HepG2 (cell line): ENCODE measurements around the gene RPLP2. TPM values are rescaled to one million over a fixed set of nuclear protein-coding genes. Genes with fewer than 3 reads are reported as not detected.
A peak's percentile ranks its signal among the peaks of the same experiment; 100 is the strongest.

ENCODE experiments used
- AGO2 ChIP-seq: fragments of 200-400 bp; formaldehyde crosslinking; optimal IDR thresholded peaks from 2 replicates; pipeline ENCODE3; 2017; ENCODE audit warnings: mild to moderate bottlenecking, low read depth, low read length, moderate library complexity
- CEBPB ChIP-seq: IDR thresholded peaks from 2 replicates; pipeline ENCODE4 v1.6.1; 2011; ENCODE audit warnings: low read depth, low read length, improper control_type of control experiment, borderline replicate concordance
- JUND ChIP-seq: sonication (generic); formaldehyde crosslinking; IDR thresholded peaks from 2 replicates; pipeline ENCODE4 v1.8.0; 2022; ENCODE audit warnings: mild to moderate bottlenecking, missing genetic modification reagents
- KAT7 ChIP-seq: IDR thresholded peaks from 2 replicates; pipeline ENCODE4 v1.6.1; 2018; ENCODE audit warnings: borderline replicate concordance, missing compliant biosample characterization
- MXD4 ChIP-seq: IDR thresholded peaks from 2 replicates; pipeline ENCODE4 v1.6.1; 2016; ENCODE audit warnings: mild to moderate bottlenecking, missing biosample characterization, missing genetic modification reagents
- POLR2A ChIP-seq, 2 experiments: IDR thresholded peaks; 2 replicates each; pipeline ENCODE4 v1.6.1; 2011; ENCODE audit warnings: low read depth in 2 of 2, low read length in 2 of 2, mild to moderate bottlenecking in 1 of 2, moderate library complexity in 1 of 2; ENCODE audit not compliant: insufficient read depth in 1 of 2
- POLR2G ChIP-seq: fragments of 200-400 bp; formaldehyde crosslinking; IDR thresholded peaks from 2 replicates; pipeline ENCODE4 v1.6.1; 2018; ENCODE audit warnings: mild to moderate bottlenecking, low read depth, low read length, moderate library complexity
- RBM22 ChIP-seq: fragments of 200-400 bp; formaldehyde crosslinking; optimal IDR thresholded peaks from 2 replicates; pipeline ENCODE3; 2017; ENCODE audit warnings: mild to moderate bottlenecking, low read length, moderate library complexity
- RBM39 ChIP-seq: fragments of 200-400 bp; formaldehyde crosslinking; IDR thresholded peaks from one replicate; pipeline ENCODE4 v1.6.1; 2018; ENCODE audit warnings: antibody characterized with exemption, mild to moderate bottlenecking, low read depth, low read length; ENCODE audit not compliant: poor library complexity, severe bottlenecking
- RERE ChIP-seq: IDR thresholded peaks from 2 replicates; pipeline ENCODE4 v1.6.1; 2016; ENCODE audit warnings: low read depth, missing genetic modification reagents, missing compliant biosample characterization
- SNAPC2 ChIP-seq: sonication (generic); formaldehyde crosslinking; IDR thresholded peaks from 2 replicates; pipeline ENCODE4 v1.8.1; 2022; ENCODE audit warnings: mild to moderate bottlenecking, missing genetic modification reagents
- SRF ChIP-seq: IDR thresholded peaks from 2 replicates; pipeline ENCODE4 v1.6.1; 2011; ENCODE audit warnings: mild to moderate bottlenecking, low read depth, low read length, moderate library complexity
- TBX2 ChIP-seq: sonication (generic); formaldehyde crosslinking; IDR thresholded peaks from 2 replicates; pipeline ENCODE4 v1.5.0; 2020; ENCODE audit warnings: missing genetic modification reagents, mild to moderate bottlenecking, borderline replicate concordance
- ZNF558 ChIP-seq: sonication (generic); formaldehyde crosslinking; IDR thresholded peaks from 2 replicates; pipeline ENCODE4 v1.9.0; 2022; ENCODE audit warnings: mild to moderate bottlenecking, missing genetic modification reagents, borderline replicate concordance
- ZNF639 ChIP-seq: conservative IDR thresholded peaks from 2 replicates; pipeline ENCODE4 v1.6.1; 2018; ENCODE audit warnings: missing genetic modification reagents
- ZNF670 ChIP-seq: sonication (generic); formaldehyde crosslinking; IDR thresholded peaks from 2 replicates; pipeline ENCODE4 v1.8.0; 2022; ENCODE audit warnings: mild to moderate bottlenecking, missing genetic modification reagents, borderline replicate concordance
- ZNF737 ChIP-seq: sonication (generic); formaldehyde crosslinking; IDR thresholded peaks from 2 replicates; pipeline ENCODE4 v1.5.0; 2020; ENCODE audit warnings: missing genetic modification reagents, mild to moderate bottlenecking, borderline replicate concordance
- polyA plus RNA-seq, 8 experiments: library from polyadenylated mRNA; depleted of rRNA in 3 of 8; stranded (reverse) in 7 of 8; unstranded in 1 of 8; fragments of >200 nt; fragmentation: Illumina TruSeq in 4 of 8; extraction: Trizol in 4 of 8; gene quantifications; 2 replicates each; pipeline versions ENCODE4 v1.2.1 to v1.2.3, GENCODE V29; 2011 to 2016; ENCODE audit warnings: low read depth in 4 of 8, missing spikeins in 1 of 8, mixed read lengths in 1 of 8; ENCODE audit not compliant: insufficient read depth in 1 of 8
- total RNA-seq, 5 experiments: library from RNA; depleted of rRNA; stranded (reverse); fragments of >200 nt; fragmentation: Illumina TruSeq; extraction: Trizol; gene quantifications; 2 replicates each; pipeline ENCODE4 v1.2.3, GENCODE V29; 2016; ENCODE audit warnings: low read depth in 1 of 5
- TF ChIP-seq, protein P1 (sequence below): sonication (generic); formaldehyde crosslinking; IDR thresholded peaks from 2 replicates; pipeline ENCODE4 v1.4.0; 2020; ENCODE audit warnings: missing genetic modification reagents
- TF ChIP-seq, protein P2 (sequence below): sonication (generic); formaldehyde crosslinking; IDR thresholded peaks from 2 replicates; pipeline ENCODE4 v1.5.1; 2020; ENCODE audit warnings: missing genetic modification reagents, mild to moderate bottlenecking, borderline replicate concordance

Gene RPLP2
- total and polyA plus RNA-seq, 2 of the 13 experiments (the other 11 are each of a cell fraction or from before 2014, with no cell fraction given) = 978 to 2,106 TPM

GRCh38 chr11:842370-843002, 32.7 kb downstream of the RPLP2 start, which contains the start of the genes POLR2L and TSPAN4 (continued):
- peak; percentile 81 for TF ChIP-seq RBM39
- TF ChIP-seq ZNF639 = peak; percentile 65; the same call in 1 of the 2 replicates
- TF ChIP-seq JUND (CRISPR knock-in tag) = no peak
- peak; percentile 67; the same call in 1 of the 2 replicates for TF ChIP-seq ZNF558 (CRISPR knock-in tag)
- TF ChIP-seq TBX2 (CRISPR knock-in tag) = peak; percentile 57
- TF ChIP-seq, protein P1, sequence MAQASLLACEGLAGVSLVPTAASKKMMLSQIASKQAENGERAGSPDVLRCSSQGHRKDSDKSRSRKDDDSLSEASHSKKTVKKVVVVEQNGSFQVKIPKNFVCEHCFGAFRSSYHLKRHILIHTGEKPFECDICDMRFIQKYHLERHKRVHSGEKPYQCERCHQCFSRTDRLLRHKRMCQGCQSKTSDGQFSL (CRISPR knock-in tag) = peak; percentile 78
- peak; percentile 36; the same call in 1 of the 2 replicates for TF ChIP-seq ZNF670
- TF ChIP-seq SRF = no peak
- peak; percentile 98 for TF ChIP-seq POLR2G
- TF ChIP-seq CEBPB = no peak
- TF ChIP-seq RERE = 0 out of 2 replicates have a peak, but pooled peaks have one; percentile 10
- TF ChIP-seq KAT7 (CRISPR knock-in tag) = no peak
- TF ChIP-seq ZNF737 (CRISPR knock-in tag) = no peak
- peak; percentile 88 for TF ChIP-seq AGO2
- TF ChIP-seq, protein P2, sequence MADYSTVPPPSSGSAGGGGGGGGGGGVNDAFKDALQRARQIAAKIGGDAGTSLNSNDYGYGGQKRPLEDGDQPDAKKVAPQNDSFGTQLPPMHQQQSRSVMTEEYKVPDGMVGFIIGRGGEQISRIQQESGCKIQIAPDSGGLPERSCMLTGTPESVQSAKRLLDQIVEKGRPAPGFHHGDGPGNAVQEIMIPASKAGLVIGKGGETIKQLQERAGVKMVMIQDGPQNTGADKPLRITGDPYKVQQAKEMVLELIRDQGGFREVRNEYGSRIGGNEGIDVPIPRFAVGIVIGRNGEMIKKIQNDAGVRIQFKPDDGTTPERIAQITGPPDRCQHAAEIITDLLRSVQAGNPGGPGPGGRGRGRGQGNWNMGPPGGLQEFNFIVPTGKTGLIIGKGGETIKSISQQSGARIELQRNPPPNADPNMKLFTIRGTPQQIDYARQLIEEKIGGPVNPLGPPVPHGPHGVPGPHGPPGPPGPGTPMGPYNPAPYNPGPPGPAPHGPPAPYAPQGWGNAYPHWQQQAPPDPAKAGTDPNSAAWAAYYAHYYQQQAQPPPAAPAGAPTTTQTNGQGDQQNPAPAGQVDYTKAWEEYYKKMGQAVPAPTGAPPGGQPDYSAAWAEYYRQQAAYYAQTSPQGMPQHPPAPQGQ (CRISPR knock-in tag) = no peak
- TF ChIP-seq MXD4 = peak; percentile 100
- TF ChIP-seq POLR2A (IDR thresholded peaks at IDR 0.05; ENCODE audit: insufficient read depth in 1 of 2, low read depth in 2 of 2, low read length in 2 of 2) = peak in 1 of 2 experiments; percentile 96; a peak in 2 of 4 replicates
- TF ChIP-seq SNAPC2 (CRISPR knock-in tag) = peak; percentile 67; the same call in 1 of the 2 replicates
- peak; percentile 54 for TF ChIP-seq RBM22
